Sigmoid colon (tissue), 4 donors: ENCODE data around the gene PHKA1.

Experiments used
- CTCF ChIP-seq, 4 experiments: fragments of 450-650 bp in 3 of 4; fragments of 200-600 bp in 1 of 4; IDR thresholded peaks; one replicate each; pipeline ENCODE4 v1.5.1; 2016 to 2019; ENCODE audit warnings: antibody characterized with exemption in 4 of 4, mild to moderate bottlenecking in 3 of 4, moderate library complexity in 2 of 4
- EP300 ChIP-seq, 4 donors: sonication (generic); formaldehyde crosslinking; IDR thresholded peaks; one replicate each; pipeline ENCODE4 v1.6.1; 2017; ENCODE audit warnings: antibody characterized with exemption in 4 of 4
- POLR2A ChIP-seq, 2 donors: fragments of 450-650 bp; IDR thresholded peaks; one replicate each; pipeline ENCODE4 v1.6.1; 2016; ENCODE audit warnings: antibody characterized with exemption in 2 of 2, mild to moderate bottlenecking in 2 of 2, moderate library complexity in 2 of 2
- POLR2AphosphoS5 ChIP-seq, 4 donors: sonication (generic); formaldehyde crosslinking; IDR thresholded peaks; one replicate each; pipeline ENCODE4 v1.6.1; 2017; ENCODE audit warnings: antibody characterized with exemption in 4 of 4

- TF ChIP-seq CTCF (IDR thresholded peaks at IDR 0.05) (no peak), POLR2A (IDR thresholded peaks at IDR 0.05) (no peak), EP300 (IDR thresholded peaks at IDR 0.05) (no peak), POLR2AphosphoS5 (IDR thresholded peaks at IDR 0.05) (no peak)
Measured at GRCh38 chrX:72685810-72686456, 28.2 kb downstream of the PHKA1 start.
